Peyer's patch (tissue), 4 donors: Measurements from ENCODE around the gene TMEM220.

Experiments
- POLR2A ChIP-seq, 2 donors: fragments of 450-650 bp; IDR thresholded peaks; one replicate each; pipeline ENCODE4 v1.5.1; 2017; ENCODE audit warnings: antibody characterized with exemption in 2 of 2, mild to moderate bottlenecking in 2 of 2, moderate library complexity in 2 of 2
- TF ChIP-seq, protein P1 (sequence below), 6 experiments: fragments of 450-650 bp in 4 of 6; fragments of 200-600 bp in 2 of 6; sonication (generic) in 1 of 6; IDR thresholded peaks; one replicate each; pipeline ENCODE4 v1.5.1; 2017 to 2019; ENCODE audit warnings: antibody characterized with exemption in 6 of 6, mild to moderate bottlenecking in 3 of 6, moderate library complexity in 1 of 6

DNA sequence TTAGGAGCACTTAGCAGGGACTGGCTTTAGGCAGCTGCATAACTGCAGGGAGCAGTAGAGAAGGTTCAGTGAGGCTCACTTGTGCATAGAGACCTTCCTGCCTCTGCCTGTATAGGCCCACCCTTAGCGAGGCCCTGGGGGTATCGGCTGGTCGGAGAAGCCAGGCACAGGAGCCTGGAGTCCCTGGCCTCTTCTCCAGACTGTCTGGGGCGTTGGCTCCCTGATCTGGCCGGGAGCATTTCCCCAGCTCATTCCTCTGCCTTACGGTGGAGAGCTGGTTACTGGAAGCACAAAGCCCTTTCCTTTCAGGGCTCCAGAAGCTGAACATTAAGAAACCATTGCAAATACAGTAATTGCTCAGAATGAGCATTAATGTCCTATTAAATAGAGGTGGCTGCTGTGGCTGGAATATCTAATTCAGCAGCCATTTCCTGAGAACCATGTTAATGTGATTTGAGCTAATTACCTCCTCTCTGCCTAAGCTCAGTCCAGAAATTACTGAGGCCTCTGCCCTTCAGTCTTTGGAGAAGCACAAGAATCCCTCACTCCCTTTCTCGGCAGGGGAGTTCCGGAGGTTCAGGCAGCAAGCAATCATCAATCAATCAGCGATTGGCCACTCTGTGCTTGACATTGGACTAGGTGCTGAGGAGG is 18.8 kb upstream of the TMEM220 start:
- TF ChIP-seq, protein P1, sequence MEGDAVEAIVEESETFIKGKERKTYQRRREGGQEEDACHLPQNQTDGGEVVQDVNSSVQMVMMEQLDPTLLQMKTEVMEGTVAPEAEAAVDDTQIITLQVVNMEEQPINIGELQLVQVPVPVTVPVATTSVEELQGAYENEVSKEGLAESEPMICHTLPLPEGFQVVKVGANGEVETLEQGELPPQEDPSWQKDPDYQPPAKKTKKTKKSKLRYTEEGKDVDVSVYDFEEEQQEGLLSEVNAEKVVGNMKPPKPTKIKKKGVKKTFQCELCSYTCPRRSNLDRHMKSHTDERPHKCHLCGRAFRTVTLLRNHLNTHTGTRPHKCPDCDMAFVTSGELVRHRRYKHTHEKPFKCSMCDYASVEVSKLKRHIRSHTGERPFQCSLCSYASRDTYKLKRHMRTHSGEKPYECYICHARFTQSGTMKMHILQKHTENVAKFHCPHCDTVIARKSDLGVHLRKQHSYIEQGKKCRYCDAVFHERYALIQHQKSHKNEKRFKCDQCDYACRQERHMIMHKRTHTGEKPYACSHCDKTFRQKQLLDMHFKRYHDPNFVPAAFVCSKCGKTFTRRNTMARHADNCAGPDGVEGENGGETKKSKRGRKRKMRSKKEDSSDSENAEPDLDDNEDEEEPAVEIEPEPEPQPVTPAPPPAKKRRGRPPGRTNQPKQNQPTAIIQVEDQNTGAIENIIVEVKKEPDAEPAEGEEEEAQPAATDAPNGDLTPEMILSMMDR (IDR thresholded peaks at IDR 0.05) = no peak
- TF ChIP-seq POLR2A (IDR thresholded peaks at IDR 0.05) = no peak
